Testis (tissue), 3 donors: ENCODE results near the gene P2RY6. TPM values are rescaled to one million over a fixed set of nuclear protein-coding genes. Genes with fewer than 3 reads are reported as not detected.

Source experiments
- DNase-seq: peaks from one replicate; pipeline ENCODE4 v3.0.0-alpha.2; 2019
- H3K27ac ChIP-seq, 2 donors: fragments of 200-600 bp; sonication (generic); one replicate each; pipeline ENCODE4 v1.5.1; 2019
- H3K27me3 ChIP-seq: fragments of 200-600 bp; sonication (generic); one replicate; pipeline ENCODE4 v1.5.1; 2019
- H3K36me3 ChIP-seq: fragments of 200-600 bp; sonication (generic); one replicate; pipeline ENCODE4 v1.5.1; 2017; ENCODE audit warnings: low read depth; ENCODE audit errors: missing control alignments
- H3K4me1 ChIP-seq: fragments of 200-600 bp; sonication (generic); one replicate; pipeline ENCODE4 v1.5.1; 2019
- H3K4me3 ChIP-seq, 2 donors: fragments of 200-600 bp; sonication (generic); one replicate each; pipeline ENCODE4 v1.5.1; 2017 to 2019
- H3K9me3 ChIP-seq: fragments of 200-600 bp; sonication (generic); one replicate; pipeline ENCODE4 v1.5.1; 2017
- POLR2A ChIP-seq: fragments of 450-650 bp; IDR thresholded peaks from one replicate; pipeline ENCODE4 v1.6.1; 2017; ENCODE audit warnings: antibody characterized with exemption, mild to moderate bottlenecking, moderate library complexity
- WGBS, 2 donors: methylation state at CpG; one replicate each; pipeline ENCODE4 v1.1.5; 2018; 5-methylcytosine and 5-hydroxymethylcytosine counted together
- intact Hi-C: fragments of 100-400 bp; cut with DNase I; formaldehyde crosslinking; loops from one replicate; pipeline ENCODE4 v1.15.1; 2023; ENCODE audit warnings: low total_unique reads
- polyA plus RNA-seq: library from polyadenylated mRNA; stranded (reverse); fragments of 350-450 nt; fragmentation: Illumina TruSeq; extraction: RNeasy Lipid Tissue Mini Kit (QIAGEN cat#74804); gene quantifications from one replicate; pipeline ENCODE4 v1.2.3, GENCODE V29; 2014; ENCODE audit warnings: low read depth, low replicate concordance; ENCODE audit not compliant: insufficient read depth
- total RNA-seq, 2 donors: library from RNA; depleted of rRNA; stranded (reverse); fragments of >200 nt; gene quantifications; one replicate each; pipeline ENCODE4 v1.2.3, GENCODE V29; 2016
- TF ChIP-seq, protein P1 (sequence below), 3 experiments: fragments of 450-650 bp in 2 of 3; fragments of 200-600 bp in 1 of 3; sonication (generic) in 1 of 3; IDR thresholded peaks; one replicate each; pipeline ENCODE4 v1.5.1; 2016 to 2019; ENCODE audit warnings: antibody characterized with exemption in 3 of 3, mild to moderate bottlenecking in 2 of 3, moderate library complexity in 1 of 3

P2RY6 gene
- total and polyA plus RNA-seq, 3 donors from 2014 or later = 0.25 to 2.7 (median 0.47) TPM

DNA sequence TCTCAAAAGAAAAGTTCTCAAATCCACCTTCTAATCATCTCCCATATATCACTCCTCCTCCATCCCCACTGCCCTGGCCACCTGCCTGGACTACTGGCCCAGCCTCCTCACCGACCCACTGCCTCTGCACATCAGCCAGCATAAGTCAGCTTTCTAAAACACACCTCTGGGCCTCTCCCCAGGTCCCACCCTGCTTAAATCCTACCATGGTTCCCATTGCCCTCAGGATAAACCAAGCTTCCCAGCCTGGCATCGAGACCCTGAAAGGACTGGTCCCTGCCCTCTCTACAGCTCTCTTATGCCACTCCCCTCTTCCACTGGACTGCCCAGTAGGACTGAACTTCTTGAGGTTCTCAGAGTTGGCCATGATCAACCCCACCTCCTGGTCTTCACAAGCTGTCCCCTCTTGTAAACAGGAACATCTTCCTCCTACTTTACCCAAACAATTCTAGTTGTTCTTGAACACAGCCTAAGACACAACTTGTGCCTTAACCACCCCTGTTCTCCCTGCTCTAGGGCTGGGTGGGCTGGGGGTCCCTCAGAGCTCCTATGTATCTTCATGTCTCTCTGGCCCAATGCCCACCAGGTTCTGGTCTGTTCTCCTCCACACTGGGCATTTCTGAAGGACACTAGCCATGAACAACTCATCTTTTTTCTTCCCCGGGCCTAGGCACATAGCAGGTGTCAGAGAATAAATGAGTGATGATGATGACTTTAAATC, 12.6 kb upstream of the P2RY6 start:
- TF ChIP-seq, protein P1, sequence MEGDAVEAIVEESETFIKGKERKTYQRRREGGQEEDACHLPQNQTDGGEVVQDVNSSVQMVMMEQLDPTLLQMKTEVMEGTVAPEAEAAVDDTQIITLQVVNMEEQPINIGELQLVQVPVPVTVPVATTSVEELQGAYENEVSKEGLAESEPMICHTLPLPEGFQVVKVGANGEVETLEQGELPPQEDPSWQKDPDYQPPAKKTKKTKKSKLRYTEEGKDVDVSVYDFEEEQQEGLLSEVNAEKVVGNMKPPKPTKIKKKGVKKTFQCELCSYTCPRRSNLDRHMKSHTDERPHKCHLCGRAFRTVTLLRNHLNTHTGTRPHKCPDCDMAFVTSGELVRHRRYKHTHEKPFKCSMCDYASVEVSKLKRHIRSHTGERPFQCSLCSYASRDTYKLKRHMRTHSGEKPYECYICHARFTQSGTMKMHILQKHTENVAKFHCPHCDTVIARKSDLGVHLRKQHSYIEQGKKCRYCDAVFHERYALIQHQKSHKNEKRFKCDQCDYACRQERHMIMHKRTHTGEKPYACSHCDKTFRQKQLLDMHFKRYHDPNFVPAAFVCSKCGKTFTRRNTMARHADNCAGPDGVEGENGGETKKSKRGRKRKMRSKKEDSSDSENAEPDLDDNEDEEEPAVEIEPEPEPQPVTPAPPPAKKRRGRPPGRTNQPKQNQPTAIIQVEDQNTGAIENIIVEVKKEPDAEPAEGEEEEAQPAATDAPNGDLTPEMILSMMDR (IDR thresholded peaks at IDR 0.05) = no peak
- TF ChIP-seq POLR2A = no peak
- Histone ChIP-seq H3K9me3 (no peaks in the 10 kb centered on the region), H3K36me3 (no peaks in the 10 kb centered on the region), H3K4me1 (no peaks in the 10 kb centered on the region), H3K27ac (no peak overlapping the region), H3K4me3 (no peak overlapping the region), H3K27me3 (no peaks in the 10 kb centered on the region)
- no peak for DNase-seq
- WGBS, 2 donors = 93 to 97% methylated on average over 3 of the region's 3 CpGs
- intact Hi-C loops = no loop called here

DNA sequence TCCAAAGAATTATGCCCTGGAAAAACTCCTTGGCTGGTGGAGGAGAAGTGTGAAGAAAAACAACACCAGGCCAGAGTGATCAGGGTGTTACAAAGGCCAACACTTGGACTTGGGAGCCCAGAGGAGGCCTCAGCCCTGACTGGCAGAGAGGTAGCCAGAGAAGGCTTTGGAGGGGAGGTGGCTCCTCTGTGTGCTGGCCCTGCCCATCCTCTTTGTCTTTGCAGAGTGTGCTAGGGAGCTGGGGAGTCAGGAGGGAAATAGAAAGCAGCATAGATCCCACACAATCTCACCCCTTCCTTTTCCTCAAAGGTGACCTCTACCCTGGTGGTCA, 12.0 kb upstream of the P2RY6 start:
- no peaks in the 10 kb centered on the region for H3K27me3 ChIP-seq
- no peaks in the 10 kb centered on the region for H3K4me1 ChIP-seq
- H3K4me3 ChIP-seq = no peak overlapping the region
- no peak for TF ChIP-seq POLR2A
- TF ChIP-seq, protein P1 (IDR thresholded peaks at IDR 0.05) = no peak
- intact Hi-C loops = no loop called here
- no peak for DNase-seq
- H3K36me3 ChIP-seq = no peaks in the 10 kb centered on the region
- H3K27ac ChIP-seq = no peak overlapping the region
- no peaks in the 10 kb centered on the region for H3K9me3 ChIP-seq

DNA sequence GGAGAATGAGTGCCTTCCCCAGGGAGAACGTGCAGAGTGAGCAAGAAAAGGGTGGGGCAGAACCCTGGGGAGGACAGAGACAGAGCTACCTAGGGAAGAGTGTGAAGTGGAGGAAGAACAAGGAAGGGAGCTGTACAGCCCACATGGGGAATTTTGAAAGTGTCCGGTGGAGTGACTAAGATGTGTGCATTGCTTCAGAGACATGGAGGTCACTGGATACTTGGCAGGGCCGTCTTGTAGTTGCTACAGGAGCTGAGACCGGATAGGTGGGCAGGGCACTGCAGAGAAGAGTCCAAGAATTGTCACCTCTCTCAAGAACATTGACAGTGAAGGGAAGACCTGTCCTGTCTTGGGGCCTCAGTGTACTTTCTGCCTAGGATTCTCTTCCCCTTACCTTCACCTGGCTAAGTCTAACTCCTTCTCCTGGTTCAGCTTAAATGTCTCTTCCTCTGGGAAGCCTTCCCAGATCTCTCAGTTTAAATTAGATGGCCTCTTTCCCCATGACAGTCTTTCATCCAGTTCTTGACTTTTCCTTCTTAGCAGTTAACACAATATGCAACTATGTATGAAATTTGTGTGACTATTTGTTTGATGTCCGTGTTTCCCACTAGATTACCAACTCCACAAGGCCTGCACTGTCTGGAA, 9.2 kb upstream of the P2RY6 start:
- no peak for TF ChIP-seq POLR2A
- TF ChIP-seq, protein P1 (IDR thresholded peaks at IDR 0.05) = no peak
- DNase-seq = no peak

DNA sequence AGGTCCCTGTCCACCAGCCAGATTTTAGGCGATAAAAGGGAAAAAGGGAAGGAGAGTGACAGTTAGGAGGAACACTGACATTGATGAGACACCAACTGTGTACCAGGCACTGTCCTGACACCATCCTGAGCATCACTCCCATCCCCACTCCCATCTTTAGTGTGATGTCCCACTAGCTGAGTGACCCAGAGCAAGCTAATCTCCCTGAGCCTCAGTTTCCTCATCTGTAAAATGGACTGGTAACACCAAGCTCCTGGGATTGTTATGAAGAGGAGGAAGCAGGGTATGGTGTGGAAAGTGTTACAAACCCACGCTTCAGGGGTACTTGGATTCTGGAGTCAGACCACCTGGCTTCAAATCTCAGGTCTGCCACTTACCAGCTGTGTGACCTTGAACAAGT, 8.5 kb upstream of the P2RY6 start:
- Histone ChIP-seq H3K9me3 (no peaks in the 10 kb centered on the region), H3K4me3 (no peak overlapping the region), H3K4me1 (no peaks in the 10 kb centered on the region), H3K36me3 (no peaks in the 10 kb centered on the region), H3K27me3 (no peaks in the 10 kb centered on the region), H3K27ac (no peak overlapping the region)
- no peak for TF ChIP-seq POLR2A
- TF ChIP-seq, protein P1 (IDR thresholded peaks at IDR 0.05) = no peak
- intact Hi-C loops = no loop called here
- 88 to 97% methylated on average over 2 of the region's 2 CpGs for WGBS, 2 donors
- DNase-seq = no peak

More for the DNA sequence above, 9.2 kb upstream of the P2RY6 start:
- 77 to 81% methylated on average over 5 of the region's 5 CpGs for WGBS, 2 donors
- Histone ChIP-seq H3K4me3 (no peak overlapping the region), H3K27ac (no peak overlapping the region), H3K36me3 (no peaks in the 10 kb centered on the region), H3K9me3 (no peaks in the 10 kb centered on the region), H3K4me1 (no peaks in the 10 kb centered on the region), H3K27me3 (no peaks in the 10 kb centered on the region)
- intact Hi-C loops = no loop called here
